Measurements from ENCODE around the gene CACNA1D.

CACNA1D gene

DNA sequence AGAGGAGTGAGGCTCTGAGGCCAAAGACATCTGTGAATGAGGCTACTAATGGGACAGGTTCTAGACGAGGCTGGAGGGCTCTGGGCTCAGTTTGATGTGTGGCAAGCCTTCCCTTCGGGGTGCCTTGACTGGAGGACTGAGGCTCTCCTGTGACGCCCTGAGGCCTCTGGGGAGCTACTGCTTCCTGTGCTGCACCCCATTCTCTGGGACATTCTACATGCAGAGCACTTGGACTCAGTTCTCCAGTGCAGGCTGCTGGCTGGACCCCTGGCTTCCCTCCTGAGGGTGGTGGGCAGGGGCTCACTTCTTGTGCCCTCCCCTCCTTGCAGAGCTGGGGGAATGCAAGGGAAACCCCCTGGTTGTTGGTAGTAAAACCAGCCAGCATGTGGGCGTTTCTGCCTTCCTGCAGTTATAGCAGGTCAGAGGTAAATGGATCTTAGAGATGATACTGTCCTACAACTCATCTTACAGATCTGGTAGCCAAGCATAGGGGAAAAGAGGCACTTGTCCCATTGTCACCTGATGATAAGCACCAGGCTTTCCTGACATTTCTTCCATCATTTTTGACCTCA is 218.5 kb downstream of the CACNA1D start:
- 69% methylated on average over 4 of the region's 4 CpGs for whole genome bisulfite sequencing
- H2BK15ac ChIP-seq (ENCODE audit: low read depth, poor library complexity, severe bottlenecking), result no peak overlapping the region
- H3K27ac ChIP-seq (ENCODE audit: low read length, poor library complexity, severe bottlenecking), result no peak overlapping the region
- H2BK120ac ChIP-seq (ENCODE audit: low read depth, low read length), result no peak overlapping the region
- peaks cover 0 to 7% of the 10 kb centered on the region in 2 experiments for H3K27me3 ChIP-seq (ENCODE audit: control insufficient read depth in 1 of 2, insufficient read depth in 1 of 2, low read length in 2 of 2)
- no peak overlapping the region for H3K9ac ChIP-seq (ENCODE audit: low read length)
- H3K4ac ChIP-seq (ENCODE audit: low read depth in 1 of 2, low read length in 2 of 2), result no peak overlapping the region
- H3K36me3 ChIP-seq (ENCODE audit: control insufficient read depth in 1 of 2, insufficient read depth in 2 of 2, low read depth in 1 of 2, low read length in 2 of 2), result no peaks in the 10 kb centered on the region
- H2BK12ac ChIP-seq (ENCODE audit: low read length in 2 of 2), result no peak overlapping the region
- no peak overlapping the region for H2AFZ ChIP-seq (ENCODE audit: low read depth, low read length)
- H3K9me3 ChIP-seq (ENCODE audit: control insufficient read depth, low read length), result no peaks in the 10 kb centered on the region
- H3K18ac ChIP-seq (ENCODE audit: low read depth in 1 of 2, low read length in 2 of 2), result no peak overlapping the region
- H3K4me2 ChIP-seq (ENCODE audit: low read length, poor library complexity, severe bottlenecking), result no peak overlapping the region
- DNase-seq, result no peak
- no peak overlapping the region for H2BK5ac ChIP-seq (ENCODE audit: low read depth, low read length, poor library complexity, severe bottlenecking)
- H4K91ac ChIP-seq (ENCODE audit: low read length), result no peak overlapping the region
- no peak overlapping the region for H2AK5ac ChIP-seq (ENCODE audit: low read length, severe bottlenecking)
- no peak overlapping the region for H3K23ac ChIP-seq (ENCODE audit: low read length in 2 of 2)
- H3K4me3 ChIP-seq (ENCODE audit: insufficient read depth in 1 of 2, low read depth in 1 of 2, low read length in 2 of 2), result no peak overlapping the region
- H3K14ac ChIP-seq (ENCODE audit: low read length in 2 of 2), result no peak overlapping the region
- H3K79me1 ChIP-seq (replicated peaks; ENCODE audit: low read length, poor library complexity, severe bottlenecking), result no peaks in the 10 kb centered on the region
- peaks cover 4% of the 10 kb centered on the region for H3K4me1 ChIP-seq (ENCODE audit: control insufficient read depth, insufficient read depth, low read depth, low read length)
- H4K8ac ChIP-seq (ENCODE audit: low read length), result no peak overlapping the region

DNA sequence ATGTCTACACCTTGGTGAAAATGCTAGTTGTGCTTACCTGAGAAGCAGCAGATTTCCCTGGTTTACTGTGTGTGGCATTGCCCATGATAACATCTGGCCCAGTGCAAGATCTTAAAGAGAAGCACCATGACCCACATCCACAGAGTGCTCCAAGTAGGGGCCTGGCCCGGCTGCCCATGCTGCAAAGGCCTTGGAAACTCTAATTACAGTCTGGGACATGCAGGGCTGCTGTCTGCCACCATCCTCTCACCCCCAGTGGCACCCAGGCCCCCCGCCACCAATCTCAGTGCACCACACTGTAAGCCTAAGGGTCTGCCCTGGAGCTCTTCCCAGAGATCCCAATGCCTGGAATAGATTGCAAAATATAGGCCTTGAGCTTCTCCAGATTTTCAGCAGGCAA is 219.2 kb downstream of the CACNA1D start:
- WGBS, result 78% methylated on average over 2 of the region's 2 CpGs
- H3K79me1 ChIP-seq (replicated peaks; ENCODE audit: low read length, poor library complexity, severe bottlenecking), result no peaks in the 10 kb centered on the region
- H3K9me3 ChIP-seq (ENCODE audit: control insufficient read depth, low read length), result no peaks in the 10 kb centered on the region
- H2BK12ac ChIP-seq (ENCODE audit: low read length in 2 of 2), result no peak overlapping the region
- H3K27ac ChIP-seq (ENCODE audit: low read length, poor library complexity, severe bottlenecking), result no peak overlapping the region
- H4K8ac ChIP-seq (ENCODE audit: low read length), result no peak overlapping the region
- H3K27me3 ChIP-seq (ENCODE audit: control insufficient read depth in 1 of 2, insufficient read depth in 1 of 2, low read length in 2 of 2), result peaks cover 0 to 7% of the 10 kb centered on the region in 2 experiments
- no peak overlapping the region for H2BK15ac ChIP-seq (ENCODE audit: low read depth, poor library complexity, severe bottlenecking)
- no peak overlapping the region for H2AFZ ChIP-seq (ENCODE audit: low read depth, low read length)
- H3K14ac ChIP-seq (ENCODE audit: low read length in 2 of 2), result no peak overlapping the region
- H3K4me1 ChIP-seq (ENCODE audit: control insufficient read depth, insufficient read depth, low read depth, low read length), result peaks cover 4% of the 10 kb centered on the region
- no peak overlapping the region for H3K23ac ChIP-seq (ENCODE audit: low read length in 2 of 2)
- no peak overlapping the region for H3K4me3 ChIP-seq (ENCODE audit: insufficient read depth in 1 of 2, low read depth in 1 of 2, low read length in 2 of 2)
- H2BK120ac ChIP-seq (ENCODE audit: low read depth, low read length), result no peak overlapping the region
- H3K18ac ChIP-seq (ENCODE audit: low read depth in 1 of 2, low read length in 2 of 2), result no peak overlapping the region
- no peak overlapping the region for H2BK5ac ChIP-seq (ENCODE audit: low read depth, low read length, poor library complexity, severe bottlenecking)
- no peak for DNase-seq
- H3K4ac ChIP-seq (ENCODE audit: low read depth in 1 of 2, low read length in 2 of 2), result no peak overlapping the region
- no peak overlapping the region for H3K4me2 ChIP-seq (ENCODE audit: low read length, poor library complexity, severe bottlenecking)
- no peak overlapping the region for H2AK5ac ChIP-seq (ENCODE audit: low read length, severe bottlenecking)
- H3K9ac ChIP-seq (ENCODE audit: low read length), result no peak overlapping the region
- H3K36me3 ChIP-seq (ENCODE audit: control insufficient read depth in 1 of 2, insufficient read depth in 2 of 2, low read depth in 1 of 2, low read length in 2 of 2), result no peaks in the 10 kb centered on the region
- H4K91ac ChIP-seq (ENCODE audit: low read length), result no peak overlapping the region

DNA sequence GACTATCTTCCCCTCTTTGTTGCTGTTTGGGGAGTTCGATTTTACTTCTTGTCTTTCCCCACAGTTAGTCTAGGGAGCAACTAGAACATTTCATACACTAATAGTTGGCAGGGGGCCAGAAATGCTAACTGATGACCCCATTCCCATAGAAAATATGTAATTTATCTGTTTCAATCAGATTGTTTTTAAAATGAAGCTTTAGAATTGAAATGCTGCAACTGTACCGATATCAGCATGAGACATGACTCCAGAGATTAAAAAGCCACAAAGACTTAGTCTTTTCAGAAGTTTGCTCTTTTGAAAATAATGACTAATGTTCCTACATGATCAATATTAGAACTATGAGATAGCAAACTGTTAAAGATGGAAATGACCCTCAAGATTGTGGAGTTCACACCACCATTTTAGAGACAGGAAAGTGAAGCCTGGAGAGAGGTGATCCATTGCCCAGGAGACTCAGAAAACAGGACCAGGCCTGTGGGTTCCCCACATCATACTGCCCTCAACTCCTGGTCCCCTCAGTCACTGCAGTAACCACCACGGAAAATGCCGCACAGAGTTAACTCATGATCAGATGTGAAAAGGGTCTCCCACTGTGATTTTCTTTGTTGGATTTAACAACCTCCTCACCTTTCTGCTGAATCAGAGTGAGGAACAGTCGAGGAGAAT is 221.5 kb downstream of the CACNA1D start:
- Histone ChIP-seq H3K27me3 (ENCODE audit: control insufficient read depth in 1 of 2, insufficient read depth in 1 of 2, low read length in 2 of 2) (no peaks in the 10 kb centered on the region), H3K36me3 (ENCODE audit: control insufficient read depth in 1 of 2, insufficient read depth in 2 of 2, low read depth in 1 of 2, low read length in 2 of 2) (no peaks in the 10 kb centered on the region), H2BK15ac (ENCODE audit: low read depth, poor library complexity, severe bottlenecking) (no peak overlapping the region), H3K27ac (ENCODE audit: low read length, poor library complexity, severe bottlenecking) (no peak overlapping the region), H3K23ac (ENCODE audit: low read length in 2 of 2) (no peak overlapping the region), H3K9me3 (ENCODE audit: control insufficient read depth, low read length) (no peaks in the 10 kb centered on the region), H2BK5ac (ENCODE audit: low read depth, low read length, poor library complexity, severe bottlenecking) (no peak overlapping the region), H3K79me1 (replicated peaks; ENCODE audit: low read length, poor library complexity, severe bottlenecking) (no peaks in the 10 kb centered on the region), H3K9ac (ENCODE audit: low read length) (no peak overlapping the region), H2AFZ (ENCODE audit: low read depth, low read length) (no peak overlapping the region), H3K4me3 (ENCODE audit: insufficient read depth in 1 of 2, low read depth in 1 of 2, low read length in 2 of 2) (no peak overlapping the region), H2BK12ac (ENCODE audit: low read length in 2 of 2) (no peak overlapping the region), H4K8ac (ENCODE audit: low read length) (no peak overlapping the region), H2BK120ac (ENCODE audit: low read depth, low read length) (no peak overlapping the region), H3K4me1 (ENCODE audit: control insufficient read depth, insufficient read depth, low read depth, low read length) (peaks cover 2% of the 10 kb centered on the region), H3K4ac (ENCODE audit: low read depth in 1 of 2, low read length in 2 of 2) (no peak overlapping the region), H2AK5ac (ENCODE audit: low read length, severe bottlenecking) (no peak overlapping the region), H3K18ac (ENCODE audit: low read depth in 1 of 2, low read length in 2 of 2) (no peak overlapping the region), H4K91ac (ENCODE audit: low read length) (no peak overlapping the region), H3K4me2 (ENCODE audit: low read length, poor library complexity, severe bottlenecking) (no peak overlapping the region), H3K14ac (ENCODE audit: low read length in 2 of 2) (no peak overlapping the region)
- 58% methylated on average over 2 of the region's 5 CpGs for WGBS
- DNase-seq, result no peak

DNA sequence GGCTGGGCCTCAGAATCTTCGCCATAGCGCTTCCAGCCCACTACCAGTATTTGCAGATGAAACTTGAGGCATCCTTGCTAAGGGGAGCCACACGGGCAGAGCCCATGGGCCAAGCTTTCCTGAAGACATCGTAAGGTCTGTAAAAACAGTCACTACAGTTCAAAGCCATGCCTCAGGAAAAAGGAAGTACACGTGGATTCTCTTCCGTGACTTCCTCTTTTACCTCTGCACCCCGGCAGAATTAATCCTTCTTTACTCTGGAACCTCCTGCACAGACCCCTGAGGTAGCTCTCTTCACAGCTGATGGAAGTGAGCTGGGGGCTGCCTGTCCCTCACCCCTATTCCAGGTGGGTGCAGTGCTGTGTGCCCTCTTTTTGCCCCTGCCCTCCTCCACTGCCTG is 222.6 kb downstream of the CACNA1D start:
- H3K23ac ChIP-seq (ENCODE audit: low read length in 2 of 2), result no peak overlapping the region

More for the DNA sequence above, 222.6 kb downstream of the CACNA1D start:
- H4K91ac ChIP-seq (ENCODE audit: low read length), result no peak overlapping the region
- H3K4me1 ChIP-seq (ENCODE audit: control insufficient read depth, insufficient read depth, low read depth, low read length), result peaks cover 4% of the 10 kb centered on the region
- no peak overlapping the region for H3K14ac ChIP-seq (ENCODE audit: low read length in 2 of 2)
- 94% methylated on average over 7 of the region's 7 CpGs for WGBS
- H3K9ac ChIP-seq (ENCODE audit: low read length), result no peak overlapping the region
- no peaks in the 10 kb centered on the region for H3K27me3 ChIP-seq (ENCODE audit: control insufficient read depth in 1 of 2, insufficient read depth in 1 of 2, low read length in 2 of 2)
- H3K4ac ChIP-seq (ENCODE audit: low read depth in 1 of 2, low read length in 2 of 2), result no peak overlapping the region
- H3K79me1 ChIP-seq (replicated peaks; ENCODE audit: low read length, poor library complexity, severe bottlenecking), result no peaks in the 10 kb centered on the region
- no peak overlapping the region for H3K18ac ChIP-seq (ENCODE audit: low read depth in 1 of 2, low read length in 2 of 2)
- H3K4me3 ChIP-seq (ENCODE audit: insufficient read depth in 1 of 2, low read depth in 1 of 2, low read length in 2 of 2), result no peak overlapping the region
- H4K8ac ChIP-seq (ENCODE audit: low read length), result no peak overlapping the region
- H2BK12ac ChIP-seq (ENCODE audit: low read length in 2 of 2), result no peak overlapping the region
- no peaks in the 10 kb centered on the region for H3K36me3 ChIP-seq (ENCODE audit: control insufficient read depth in 1 of 2, insufficient read depth in 2 of 2, low read depth in 1 of 2, low read length in 2 of 2)
- H3K4me2 ChIP-seq (ENCODE audit: low read length, poor library complexity, severe bottlenecking), result no peak overlapping the region
- H2AK5ac ChIP-seq (ENCODE audit: low read length, severe bottlenecking), result no peak overlapping the region
- no peak overlapping the region for H3K27ac ChIP-seq (ENCODE audit: low read length, poor library complexity, severe bottlenecking)
- DNase-seq, result no peak
- H2BK120ac ChIP-seq (ENCODE audit: low read depth, low read length), result no peak overlapping the region
- no peaks in the 10 kb centered on the region for H3K9me3 ChIP-seq (ENCODE audit: control insufficient read depth, low read length)
- no peak overlapping the region for H2BK5ac ChIP-seq (ENCODE audit: low read depth, low read length, poor library complexity, severe bottlenecking)
- H2BK15ac ChIP-seq (ENCODE audit: low read depth, poor library complexity, severe bottlenecking), result no peak overlapping the region
- H2AFZ ChIP-seq (ENCODE audit: low read depth, low read length), result no peak overlapping the region

Measured in mesenchymal stem cell (in vitro differentiated cells and primary cell).